Vagina (tissue), 2 donors: ENCODE data around the gene GIPC3. TPM values are rescaled to one million over a fixed set of nuclear protein-coding genes. Genes with fewer than 3 reads are reported as not detected.

Source experiments
- DNase-seq, 2 donors: peaks; one replicate each; pipeline ENCODE4 v3.0.0-alpha.2; 2017; ENCODE audit errors: extremely low spot score in 2 of 2
- H3K27ac ChIP-seq: fragments of 200-600 bp; sonication (generic); one replicate; pipeline ENCODE4 v1.5.1; 2019
- H3K27me3 ChIP-seq: fragments of 200-600 bp; sonication (generic); one replicate; pipeline ENCODE4 v1.5.1; 2019
- H3K36me3 ChIP-seq, 2 donors: fragments of 200-600 bp; sonication (generic); one replicate each; pipeline ENCODE4 v1.5.1; 2017 to 2019
- H3K4me1 ChIP-seq: fragments of 200-600 bp; sonication (generic); one replicate; pipeline ENCODE4 v1.5.1; 2019
- H3K4me3 ChIP-seq, 2 donors: fragments of 200-600 bp; sonication (generic); 1 replicate in 1 of 2; 2 replicates in 1 of 2; pipeline ENCODE4 v1.5.1; 2016 to 2019
- H3K9me3 ChIP-seq: fragments of 200-600 bp; sonication (generic); one replicate; pipeline ENCODE4 v1.5.1; 2019
- POLR2A ChIP-seq, 2 donors: fragments of 450-650 bp; IDR thresholded peaks; one replicate each; pipeline ENCODE4 v1.6.1; 2017; ENCODE audit warnings: antibody characterized with exemption in 2 of 2, mild to moderate bottlenecking in 2 of 2, moderate library complexity in 2 of 2
- POLR2AphosphoS5 ChIP-seq, 2 donors: sonication (generic); formaldehyde crosslinking; IDR thresholded peaks; one replicate each; pipeline ENCODE4 v1.9.0; 2017; ENCODE audit warnings: antibody characterized with exemption in 2 of 2, mild to moderate bottlenecking in 2 of 2, low read depth in 1 of 2; ENCODE audit not compliant: insufficient read depth in 1 of 2
- intact Hi-C: fragments of 100-400 bp; cut with DNase I; formaldehyde crosslinking; loops from one replicate; pipeline ENCODE4 v1.15.1; 2023
- total RNA-seq: library from RNA; depleted of rRNA; stranded (reverse); fragments of >200 nt; gene quantifications from one replicate; pipeline ENCODE4 v1.2.3, GENCODE V29; 2016
- TF ChIP-seq, protein P1 (sequence below), 3 experiments: fragments of 450-650 bp in 2 of 3; fragments of 200-600 bp in 1 of 3; sonication (generic) in 1 of 3; IDR thresholded peaks; one replicate each; pipeline ENCODE4 v1.5.1; 2017 to 2019; ENCODE audit warnings: antibody characterized with exemption in 3 of 3, mild to moderate bottlenecking in 2 of 3, moderate library complexity in 2 of 3

The GIPC3 gene
- total RNA-seq, 1 donor from 2014 or later, result 0.25 TPM

DNA sequence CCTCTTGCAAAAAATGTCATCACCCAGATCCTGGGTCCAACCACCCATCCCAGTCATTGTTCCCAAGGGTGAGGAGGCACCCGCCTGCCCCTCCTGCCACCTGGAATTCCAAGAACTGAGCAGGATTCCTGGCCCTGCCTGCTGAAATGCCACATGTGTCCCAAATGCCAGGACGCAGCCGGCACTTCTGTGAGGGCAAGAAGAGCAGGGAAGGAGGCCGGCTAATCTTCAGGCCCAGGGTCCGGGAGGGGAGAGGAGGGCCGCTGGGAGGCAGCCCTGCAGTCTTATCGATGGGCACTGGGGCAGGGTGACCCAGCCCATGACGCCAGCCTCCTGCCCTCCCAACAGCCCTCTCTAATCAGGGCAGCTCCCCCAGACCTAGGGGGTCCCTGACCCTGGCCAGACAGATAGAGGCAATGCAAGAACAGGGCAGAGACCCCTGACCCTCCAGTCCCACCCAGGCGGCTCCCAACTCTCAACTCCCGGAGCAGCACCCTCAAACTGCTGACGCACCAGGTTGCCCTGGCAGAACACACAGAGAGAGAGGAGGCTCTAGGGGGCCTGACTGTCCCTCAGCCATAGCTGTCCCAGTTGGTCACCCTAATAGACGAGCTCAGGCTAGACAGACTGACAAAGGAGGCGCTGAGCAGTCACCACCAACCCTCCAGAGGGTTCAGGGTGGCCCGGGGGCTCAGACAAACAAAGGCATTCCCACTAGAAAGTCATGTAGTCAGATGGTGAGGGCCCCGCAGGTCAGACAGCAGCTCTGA is 29.4 kb upstream of the GIPC3 start:
- Histone ChIP-seq H3K4me3 (peak overlapping the region; percentile 63 to 99), H3K9me3 (no peaks in the 10 kb centered on the region), H3K36me3 (no peaks in the 10 kb centered on the region), H3K27ac (no peak overlapping the region), H3K4me1 (peaks cover 49% of the 10 kb centered on the region), H3K27me3 (no peaks in the 10 kb centered on the region)
- intact Hi-C loops, result no loop called here
- TF ChIP-seq POLR2AphosphoS5 (IDR thresholded peaks at IDR 0.05; ENCODE audit: insufficient read depth in 1 of 2, low read depth in 1 of 2) (no peak), POLR2A (IDR thresholded peaks at IDR 0.05) (no peak)
- TF ChIP-seq, protein P1, sequence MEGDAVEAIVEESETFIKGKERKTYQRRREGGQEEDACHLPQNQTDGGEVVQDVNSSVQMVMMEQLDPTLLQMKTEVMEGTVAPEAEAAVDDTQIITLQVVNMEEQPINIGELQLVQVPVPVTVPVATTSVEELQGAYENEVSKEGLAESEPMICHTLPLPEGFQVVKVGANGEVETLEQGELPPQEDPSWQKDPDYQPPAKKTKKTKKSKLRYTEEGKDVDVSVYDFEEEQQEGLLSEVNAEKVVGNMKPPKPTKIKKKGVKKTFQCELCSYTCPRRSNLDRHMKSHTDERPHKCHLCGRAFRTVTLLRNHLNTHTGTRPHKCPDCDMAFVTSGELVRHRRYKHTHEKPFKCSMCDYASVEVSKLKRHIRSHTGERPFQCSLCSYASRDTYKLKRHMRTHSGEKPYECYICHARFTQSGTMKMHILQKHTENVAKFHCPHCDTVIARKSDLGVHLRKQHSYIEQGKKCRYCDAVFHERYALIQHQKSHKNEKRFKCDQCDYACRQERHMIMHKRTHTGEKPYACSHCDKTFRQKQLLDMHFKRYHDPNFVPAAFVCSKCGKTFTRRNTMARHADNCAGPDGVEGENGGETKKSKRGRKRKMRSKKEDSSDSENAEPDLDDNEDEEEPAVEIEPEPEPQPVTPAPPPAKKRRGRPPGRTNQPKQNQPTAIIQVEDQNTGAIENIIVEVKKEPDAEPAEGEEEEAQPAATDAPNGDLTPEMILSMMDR (IDR thresholded peaks at IDR 0.05), result no peak
- DNase-seq, result no peak

DNA sequence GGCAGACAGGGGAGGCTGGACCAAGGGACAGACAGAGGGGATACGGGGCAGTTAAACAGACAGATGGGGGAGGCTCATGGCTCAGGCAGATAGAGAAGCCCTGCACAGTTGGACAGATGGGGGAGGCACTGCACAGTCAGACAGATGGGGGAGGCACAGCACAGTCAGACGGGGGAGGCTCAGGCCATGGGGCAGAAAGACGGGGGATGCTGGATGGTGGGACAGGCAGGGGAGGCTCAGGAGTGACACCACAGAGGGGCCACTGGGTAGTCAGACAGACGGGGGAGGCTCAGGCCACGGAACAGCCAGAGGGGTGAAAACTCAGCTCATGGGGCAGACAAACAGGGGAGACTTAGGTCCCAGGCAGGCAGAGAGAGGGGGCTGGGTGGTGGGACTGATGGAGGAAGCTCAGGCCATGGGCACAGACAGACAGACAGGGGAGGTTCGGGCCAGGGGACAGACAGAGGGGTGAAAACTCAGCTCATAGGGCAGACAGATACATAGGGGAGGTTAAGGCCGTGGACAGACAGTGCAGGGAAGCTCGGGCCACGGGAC is 28.8 kb upstream of the GIPC3 start:
- Histone ChIP-seq H3K27me3 (no peaks in the 10 kb centered on the region), H3K4me1 (peaks cover 49% of the 10 kb centered on the region), H3K36me3 (no peaks in the 10 kb centered on the region), H3K9me3 (no peaks in the 10 kb centered on the region), H3K27ac (peak overlapping the region; percentile 42), H3K4me3 (peak overlapping the region; percentile 63 to 99)
- DNase-seq, result no peak
- intact Hi-C loops, result no loop called here
- TF ChIP-seq POLR2AphosphoS5 (IDR thresholded peaks at IDR 0.05; ENCODE audit: insufficient read depth in 1 of 2, low read depth in 1 of 2) (no peak), POLR2A (IDR thresholded peaks at IDR 0.05) (no peak)
- TF ChIP-seq, protein P1 (IDR thresholded peaks at IDR 0.05), result no peak

DNA sequence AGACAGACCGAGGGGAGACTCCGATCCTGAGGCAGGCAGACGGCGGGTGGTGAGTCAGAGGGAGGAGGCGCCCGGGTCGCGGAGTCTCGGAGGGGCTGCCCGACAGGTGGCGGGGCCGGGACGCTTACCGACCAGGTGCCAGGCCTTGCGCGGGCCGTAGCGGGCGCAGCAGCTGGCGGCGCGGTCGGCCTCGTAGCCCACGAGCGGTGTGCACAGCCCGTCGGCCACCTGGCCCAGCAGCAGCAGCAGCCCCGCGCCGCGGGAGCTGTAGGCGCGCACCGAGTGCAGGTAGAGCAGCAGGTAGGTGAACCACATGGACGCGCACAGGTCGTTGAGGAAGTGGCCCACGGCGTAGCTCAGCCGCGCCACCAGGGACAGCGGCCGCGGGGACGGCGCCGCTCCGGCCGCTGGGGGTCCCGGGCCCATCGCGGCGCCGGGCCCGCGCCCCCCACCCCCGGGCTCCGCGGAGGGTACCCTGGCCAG is 28.3 kb upstream of the GIPC3 start:
- Histone ChIP-seq H3K27me3 (no peaks in the 10 kb centered on the region), H3K4me1 (peaks cover 49% of the 10 kb centered on the region), H3K27ac (peak overlapping the region; percentile 42), H3K4me3 (peak overlapping the region; percentile 63 to 99), H3K36me3 (no peaks in the 10 kb centered on the region), H3K9me3 (no peaks in the 10 kb centered on the region)
- intact Hi-C loops, result no loop called here
- TF ChIP-seq, protein P1 (IDR thresholded peaks at IDR 0.05), result no peak
- TF ChIP-seq POLR2AphosphoS5 (IDR thresholded peaks at IDR 0.05; ENCODE audit: insufficient read depth in 1 of 2, low read depth in 1 of 2) (no peak), POLR2A (IDR thresholded peaks at IDR 0.05) (no peak)
- DNase-seq, result no peak

DNA sequence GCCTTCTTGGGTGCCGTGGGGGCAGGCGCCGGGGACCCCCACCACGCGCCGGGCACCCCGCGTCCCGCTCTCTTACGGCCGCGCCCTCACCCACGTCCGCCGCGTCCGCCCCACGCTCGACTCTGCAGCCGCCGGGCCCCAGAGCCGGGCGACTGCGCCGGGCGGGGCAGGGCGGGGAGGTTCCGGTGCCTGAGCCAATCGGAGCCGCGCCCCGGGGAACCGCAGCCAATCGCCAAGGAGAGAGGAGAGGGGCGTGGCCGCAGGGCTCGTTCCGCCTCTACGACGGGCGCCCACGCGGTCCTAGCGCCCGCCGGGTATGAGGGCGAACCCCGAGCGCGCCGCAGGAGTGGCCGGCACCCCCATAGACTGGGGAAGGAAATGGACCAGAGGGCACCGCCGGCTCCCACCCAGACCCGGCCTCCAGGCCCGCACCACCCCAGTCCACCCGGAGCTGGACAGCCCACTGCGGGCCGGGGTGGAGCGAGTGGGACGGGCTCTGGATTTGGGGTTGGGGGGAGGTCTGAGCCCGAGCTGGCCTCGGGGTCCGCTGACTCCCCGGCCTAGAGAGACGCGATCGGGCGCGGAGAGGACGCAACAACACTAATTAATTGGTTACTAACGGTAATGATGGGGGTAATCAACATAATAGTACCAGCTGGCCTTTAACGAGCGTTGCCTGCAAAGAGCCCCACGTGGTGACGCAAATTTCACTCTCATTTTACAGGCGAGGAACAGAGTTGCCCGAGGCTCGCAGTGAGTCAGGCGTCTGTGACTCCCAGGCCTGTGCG is 27.6 kb upstream of the GIPC3 start, which contains the start of gene MFSD12:
Gene MFSD12 (minus strand): TSS at position 126 of the 788 bp plus-strand sequence. CDS start 183 bp downstream, outside the sequence.
- peak within 1 kb of the TSS; percentile 91 for H3K27ac ChIP-seq
- H3K27me3 ChIP-seq, result no peaks in the 10 kb centered on the region
- no peak for DNase-seq
- H3K4me3 ChIP-seq, result peak within 1 kb of the TSS; percentile 63 to 99
- peaks cover 46% of the 10 kb centered on the region for H3K4me1 ChIP-seq
- no peaks in the 10 kb centered on the region for H3K36me3 ChIP-seq
- no peaks in the 10 kb centered on the region for H3K9me3 ChIP-seq
- TF ChIP-seq POLR2A (IDR thresholded peaks at IDR 0.05) (peak in 1 of 2 donors; percentile 65), POLR2AphosphoS5 (IDR thresholded peaks at IDR 0.05; ENCODE audit: insufficient read depth in 1 of 2, low read depth in 1 of 2) (peak; percentile 48 to 87)
- TF ChIP-seq, protein P1 (IDR thresholded peaks at IDR 0.05), result no peak
- intact Hi-C loops, result no loop called here
